ENCODE results near the gene VRK1. TPM values are rescaled to one million over a fixed set of nuclear protein-coding genes. Genes with fewer than 3 reads are reported as not detected.

The VRK1 gene
- total and polyA plus RNA-seq, 2 of the 8 experiments (the other 6 are each of a cell fraction or from before 2014, with no cell fraction given) = 24.2 to 64.8 TPM

DNA sequence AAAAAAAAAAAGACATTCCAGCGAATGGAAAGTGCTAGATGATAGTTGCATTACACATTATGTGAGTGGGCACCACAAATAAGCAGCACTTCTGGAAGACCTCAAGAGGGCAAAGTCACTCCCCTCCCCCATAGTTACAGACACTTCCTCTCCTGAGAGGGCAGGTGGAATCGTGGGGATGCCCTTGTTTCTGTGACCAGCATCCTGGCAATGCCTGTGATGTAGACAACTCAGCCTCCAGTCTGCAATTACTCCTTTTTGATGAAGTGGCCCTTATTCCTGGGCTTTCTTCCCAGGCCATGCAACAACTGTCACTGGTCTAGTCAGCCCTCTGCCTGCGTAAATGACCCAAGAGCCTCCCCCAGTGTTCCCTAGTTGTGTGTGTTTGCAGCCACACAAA is 104.8 kb downstream of the VRK1 start:
- no peak overlapping the region for H2BK12ac ChIP-seq (ENCODE audit: low read depth, low read length)
- no peaks in the 10 kb centered on the region for H3K9me3 ChIP-seq (ENCODE audit: insufficient read depth in 2 of 2, low read depth in 1 of 2, low read length in 1 of 2)
- H4K20me1 ChIP-seq (replicated peaks in 1 of 2; ENCODE audit: control insufficient read depth in 1 of 2, insufficient read depth in 2 of 2, low read length in 2 of 2) = no peaks in the 10 kb centered on the region
- H4K91ac ChIP-seq (replicated peaks; ENCODE audit: insufficient read length, low read length) = no peak overlapping the region
- FAIRE-seq (no peak), DNase-seq (ENCODE audit: low read depth in 1 of 2, low spot score in 2 of 2) (no peak)
- 0 out of 4 replicates have a peak, but pooled peaks have one; percentile 10 to 14 for TF ChIP-seq RAD21 (IDR thresholded peaks at IDR 0.05 in 1 of 2, conservative IDR thresholded peaks at IDR 0.05 in 1 of 2; ENCODE audit: low read depth in 2 of 2, low read length in 2 of 2)
- no peak for TF ChIP-seq ASH2L (IDR thresholded peaks at IDR 0.05; ENCODE audit: low read length)
- POLR2A ChIA-PET (ENCODE audit: partially characterized antibody) = no interaction called here
- no peak overlapping the region for H3K9ac ChIP-seq (replicated peaks in 1 of 4; ENCODE audit: extremely low read depth in 1 of 4, low read depth in 3 of 4, low read length in 3 of 4)
- H3K4me1 ChIP-seq (replicated peaks in 1 of 4; ENCODE audit: control insufficient read depth in 3 of 4, insufficient read depth in 4 of 4, low read length in 3 of 4) = peaks cover 0 to 5% (median 4%) of the 10 kb centered on the region in 4 experiments; a peak in 3 of 7 replicates
- no peak overlapping the region for H2BK15ac ChIP-seq (ENCODE audit: low read length)
- no peak overlapping the region for H2AFZ ChIP-seq (ENCODE audit: low read length)
- H3K56ac ChIP-seq (replicated peaks; ENCODE audit: insufficient read length, low read depth, low read length) = no peak overlapping the region
- H2BK20ac ChIP-seq (ENCODE audit: low read length) = no peak overlapping the region
- CTCF ChIA-PET (ENCODE audit: partially characterized antibody) = interaction anchor here (0.8 kb wide), 1 partner anchor 14 kb away, joined by 3 read pairs; no protein-coding TSS in a partner anchor
- no peaks in the 10 kb centered on the region for H3K27me3 ChIP-seq (replicated peaks in 1 of 4; ENCODE audit: control insufficient read depth in 3 of 4, extremely low read depth in 1 of 4, insufficient read depth in 3 of 4, low read length in 3 of 4)
- no peaks in the 10 kb centered on the region; a peak in 1 of 8 replicates for H3K36me3 ChIP-seq (ENCODE audit: control insufficient read depth in 2 of 4, insufficient read depth in 4 of 4, low read length in 3 of 4)
- no peak overlapping the region for H3K4me3 ChIP-seq (ENCODE audit: extremely low read depth in 1 of 4, insufficient read depth in 2 of 4, low read depth in 3 of 4, low read length in 4 of 4)
- H2BK5ac ChIP-seq (ENCODE audit: low read depth, low read length) = no peak overlapping the region
- no peaks in the 10 kb centered on the region for H3K79me2 ChIP-seq (ENCODE audit: control insufficient read depth in 1 of 2, insufficient read depth in 2 of 2, low read length in 2 of 2)
- no peaks in the 10 kb centered on the region for H3K23me2 ChIP-seq (ENCODE audit: low read depth, low read length)
- H3K23ac ChIP-seq (ENCODE audit: insufficient read length) = no peak overlapping the region
- no peak overlapping the region for H3K14ac ChIP-seq (ENCODE audit: insufficient read length)
- no peak overlapping the region for H2AK5ac ChIP-seq (ENCODE audit: low read depth, low read length)
- no peak overlapping the region for H2BK120ac ChIP-seq (replicated peaks; ENCODE audit: low read depth, low read length)
- H4K8ac ChIP-seq (ENCODE audit: extremely low read depth, insufficient read depth, low read length) = no peak overlapping the region
- H3K79me1 ChIP-seq (ENCODE audit: low read depth, low read length) = no peaks in the 10 kb centered on the region
- H3K27ac ChIP-seq (ENCODE audit: low read depth, low read length) = no peak overlapping the region
- no peak overlapping the region for H3K18ac ChIP-seq (ENCODE audit: extremely low read depth, low read length)
- WGBS, 2 experiments (ENCODE audit: extremely low coverage in 1 of 2, insufficient coverage in 1 of 2, insufficient read length in 1 of 2, insufficient replicate concordance in 2 of 2, low coverage in 1 of 2, low lambda C conversion rate in 2 of 2, missing lambda C conversion rate in 1 of 2) = 92% methylated on average over 2 of the region's 3 CpGs; no CpG with 5 or more reads in 1 of the 2 experiments
- no peak overlapping the region for H4K5ac ChIP-seq (ENCODE audit: insufficient read length, low read depth, low read length)
- H3K4ac ChIP-seq (replicated peaks; ENCODE audit: insufficient read length, low read depth, low read length) = no peak overlapping the region
- no peak overlapping the region for H3K4me2 ChIP-seq (ENCODE audit: insufficient read depth in 1 of 2, low read depth in 2 of 2, low read length in 2 of 2)

Data from H1 (cell line).